GM23338 (cell line): ENCODE data around the gene SRPRA. TPM values are rescaled to one million over a fixed set of nuclear protein-coding genes. Genes with fewer than 3 reads are reported as not detected.

Source experiments
- ATAC-seq: fragments of 200-7000 bp; cut with Tn5 transposase; 3 replicates; pipeline ENCODE4 v1.9.1; 2020
- DNase-seq: peaks from one replicate; pipeline ENCODE4 v3.0.0-alpha.2; 2015; ENCODE audit warnings: low spot score
- H2AFZ ChIP-seq: fragments of 200-600 bp; sonication (generic); 2 replicates; pipeline ENCODE4 v1.8.0; 2016; ENCODE audit warnings: antibody characterized with exemption, mild to moderate bottlenecking, moderate library complexity
- H3F3A ChIP-seq: fragments of 200-600 bp; sonication (generic); replicated peaks from 2 replicates; pipeline ENCODE4 v1.8.0; 2017; ENCODE audit warnings: antibody characterized with exemption, mixed run types, low read depth
- H3K27ac ChIP-seq: fragments of 200-600 bp; sonication (generic); 2 replicates; pipeline ENCODE4 v1.6.1; 2016; ENCODE audit warnings: low read depth
- H3K27me3 ChIP-seq: fragments of 200-600 bp; sonication (generic); 2 replicates; pipeline ENCODE4 v1.8.0; 2016; ENCODE audit warnings: mild to moderate bottlenecking, mixed run types, moderate library complexity; ENCODE audit not compliant: insufficient read depth
- H3K36me3 ChIP-seq: fragments of 200-600 bp; sonication (generic); 2 replicates; pipeline ENCODE4 v1.8.0; 2016; ENCODE audit warnings: mild to moderate bottlenecking; ENCODE audit not compliant: insufficient read depth
- H3K4me1 ChIP-seq: fragments of 200-600 bp; sonication (generic); 2 replicates; pipeline ENCODE4 v1.8.0; 2016; ENCODE audit warnings: mild to moderate bottlenecking, moderate library complexity; ENCODE audit not compliant: insufficient read depth
- H3K4me2 ChIP-seq: fragments of 200-600 bp; sonication (generic); 2 replicates; pipeline ENCODE4 v1.7.1; 2017; ENCODE audit warnings: mixed run types
- H3K4me3 ChIP-seq: fragments of 200-600 bp; sonication (generic); 2 replicates; pipeline ENCODE4 v1.6.1; 2016; ENCODE audit warnings: mixed run types
- H3K79me2 ChIP-seq: fragments of 200-600 bp; sonication (generic); replicated peaks from 2 replicates; pipeline ENCODE4 v1.8.0; 2017; ENCODE audit warnings: mild to moderate bottlenecking; ENCODE audit not compliant: insufficient read depth
- H3K9me2 ChIP-seq: fragments of 200-600 bp; sonication (generic); 2 replicates; pipeline ENCODE4 v1.8.0; 2017; ENCODE audit not compliant: insufficient read depth
- H4K20me1 ChIP-seq: fragments of 200-600 bp; sonication (generic); replicated peaks from 2 replicates; pipeline ENCODE4 v1.8.0; 2017; ENCODE audit warnings: mild to moderate bottlenecking; ENCODE audit not compliant: insufficient read depth
- H3K27ac Mint-ChIP-seq: 2 replicates; pipeline ENCODE4 v1.8.0; 2020; ENCODE audit warnings: inconsistent platforms, mild to moderate bottlenecking, moderate library complexity, mixed read lengths
- H3K27me3 Mint-ChIP-seq: 3 replicates; pipeline ENCODE4 v1.8.0; 2022; ENCODE audit warnings: low read depth, mild to moderate bottlenecking, moderate library complexity, mixed read lengths, inconsistent platforms; ENCODE audit not compliant: insufficient read depth, poor library complexity
- H3K36me3 Mint-ChIP-seq: 3 replicates; pipeline ENCODE4 v1.8.0; 2021; ENCODE audit warnings: low read depth, mild to moderate bottlenecking, inconsistent platforms, moderate library complexity, mixed read lengths
- H3K4me1 Mint-ChIP-seq: 3 replicates; pipeline ENCODE4 v1.8.0; 2020; ENCODE audit warnings: mild to moderate bottlenecking, inconsistent platforms, mixed read lengths
- H3K4me3 Mint-ChIP-seq: 3 replicates; pipeline ENCODE4 v1.8.0; 2021; ENCODE audit warnings: moderate library complexity, mild to moderate bottlenecking, inconsistent platforms, mixed read lengths
- H3K9me3 Mint-ChIP-seq: 3 replicates; pipeline ENCODE4 v1.8.0; 2020; ENCODE audit warnings: moderate library complexity, mild to moderate bottlenecking, inconsistent platforms, mixed read lengths
- CREB1 ChIP-seq: fragments of 250-450 bp; sonication (Bioruptor Pico); IDR thresholded peaks from 2 replicates; pipeline ENCODE4 v1.5.0; 2020; ENCODE audit warnings: low read depth, mild to moderate bottlenecking, moderate library complexity
- EZH2phosphoT487 ChIP-seq: fragments of 200-600 bp; sonication (generic); IDR thresholded peaks from one replicate; pipeline ENCODE4 v1.8.1; 2018; ENCODE audit warnings: antibody characterized with exemption; ENCODE audit not compliant: unreplicated experiment
- JUNB ChIP-seq: IDR thresholded peaks from one replicate; pipeline ENCODE4 v1.6.1; 2016; ENCODE audit warnings: antibody characterized with exemption; ENCODE audit not compliant: unreplicated experiment
- REST ChIP-seq: IDR thresholded peaks from one replicate; pipeline ENCODE4 v1.6.1; 2018; ENCODE audit warnings: antibody characterized with exemption; ENCODE audit not compliant: unreplicated experiment
- ZNF331 ChIP-seq: fragments of 250-450 bp; sonication (Bioruptor Pico); IDR thresholded peaks from 2 replicates; pipeline ENCODE4 v1.5.0; 2020; ENCODE audit warnings: low read depth, mild to moderate bottlenecking, moderate library complexity
- polyA plus RNA-seq: library from polyadenylated mRNA; unstranded; fragments of >200 nt; fragmentation: Nextera tagmentation; extraction: Ambion mirVana; gene quantifications from 2 replicates; pipeline ENCODE4 v1.2.1, GENCODE V29; 2016
- total RNA-seq: library from RNA; depleted of rRNA; stranded (reverse); fragments of >200 nt; shearing (Covaris generic); gene quantifications from 2 replicates; pipeline ENCODE4 v1.2.3, GENCODE V29; 2014
- TF ChIP-seq, protein P1 (sequence below): IDR thresholded peaks from 2 replicates; pipeline ENCODE4 v1.6.1; 2016; ENCODE audit warnings: antibody characterized with exemption

The SRPRA gene
- total and polyA plus RNA-seq, 2 experiments from 2014 or later, result 27.1 to 53.2 TPM

GRCh38 chr11:126219547-126219946 is 49.1 kb downstream of the SRPRA start (continued):
- no peak for TF ChIP-seq REST
- TF ChIP-seq, protein P1, sequence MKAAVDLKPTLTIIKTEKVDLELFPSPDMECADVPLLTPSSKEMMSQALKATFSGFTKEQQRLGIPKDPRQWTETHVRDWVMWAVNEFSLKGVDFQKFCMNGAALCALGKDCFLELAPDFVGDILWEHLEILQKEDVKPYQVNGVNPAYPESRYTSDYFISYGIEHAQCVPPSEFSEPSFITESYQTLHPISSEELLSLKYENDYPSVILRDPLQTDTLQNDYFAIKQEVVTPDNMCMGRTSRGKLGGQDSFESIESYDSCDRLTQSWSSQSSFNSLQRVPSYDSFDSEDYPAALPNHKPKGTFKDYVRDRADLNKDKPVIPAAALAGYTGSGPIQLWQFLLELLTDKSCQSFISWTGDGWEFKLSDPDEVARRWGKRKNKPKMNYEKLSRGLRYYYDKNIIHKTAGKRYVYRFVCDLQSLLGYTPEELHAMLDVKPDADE, result no peak

DNA sequence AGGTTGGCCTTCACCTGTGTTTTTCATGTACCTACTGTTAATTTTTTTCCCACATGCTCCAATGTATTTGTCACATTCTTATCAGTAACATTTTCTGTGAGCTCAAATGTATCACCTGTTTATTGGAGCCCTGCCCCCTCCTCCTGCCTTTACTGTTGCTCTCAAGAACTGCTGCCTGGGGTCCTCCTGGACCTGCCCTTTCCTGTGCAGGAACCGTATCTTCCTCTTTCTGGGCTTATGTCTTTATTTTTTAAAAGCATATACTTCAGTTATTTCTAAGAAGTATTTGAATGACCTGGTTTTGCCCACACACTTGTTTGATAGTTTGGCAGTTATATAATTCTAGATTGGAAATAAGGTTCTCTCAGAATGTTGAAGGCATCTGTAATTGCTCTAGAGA is 51.2 kb downstream of the SRPRA start:
- H2AFZ ChIP-seq, result no peak overlapping the region
- peaks cover 72% of the 10 kb centered on the region for H4K20me1 ChIP-seq
- H3K4me1 ChIP-seq, result peaks cover 9% of the 10 kb centered on the region
- peaks cover 7% of the 10 kb centered on the region for H3K4me1 Mint-ChIP-seq
- peaks cover 3% of the 10 kb centered on the region; the same call in 1 of the 3 replicates for H3K36me3 Mint-ChIP-seq
- peaks cover 100% of the 10 kb centered on the region for H3K79me2 ChIP-seq
- no peak overlapping the region for H3K4me3 Mint-ChIP-seq
- H3K9me3 Mint-ChIP-seq, result no peaks in the 10 kb centered on the region
- DNase-seq, result no peak
- H3K9me2 ChIP-seq, result no peaks in the 10 kb centered on the region
- no peak overlapping the region for H3K27ac Mint-ChIP-seq
- H3K27me3 Mint-ChIP-seq, result peaks cover 2% of the 10 kb centered on the region
- H3K4me2 ChIP-seq, result no peak overlapping the region
- no peak for ATAC-seq
- H3F3A ChIP-seq, result no peaks in the 10 kb centered on the region
- H3K27ac ChIP-seq, result no peak overlapping the region
- no peaks in the 10 kb centered on the region for H3K27me3 ChIP-seq
- TF ChIP-seq ZNF331 (CRISPR knock-in tag) (no peak), EZH2phosphoT487 (no peak)
- H3K36me3 ChIP-seq, result peaks cover under 1% of the 10 kb centered on the region; the same call in 1 of the 2 replicates
- H3K4me3 ChIP-seq, result no peak overlapping the region

GRCh38 chr11:126216526-126217305 is 52.0 kb downstream of the SRPRA start:
- Mint-ChIP-seq H3K4me1 (peaks cover 9% of the 10 kb centered on the region), H3K27me3 (peaks cover 4% of the 10 kb centered on the region), H3K4me3 (no peak overlapping the region), H3K36me3 (peaks cover 3% of the 10 kb centered on the region; the same call in 2 of the 3 replicates), H3K27ac (no peak overlapping the region), H3K9me3 (no peaks in the 10 kb centered on the region)
- no peak for DNase-seq
- H3K4me1 ChIP-seq, result peaks cover 12% of the 10 kb centered on the region
- no peak for TF ChIP-seq CREB1
- no peak for TF ChIP-seq REST
- no peak for TF ChIP-seq EZH2phosphoT487
- TF ChIP-seq JUNB, result no peak
- H3K27ac ChIP-seq, result no peak overlapping the region
- H2AFZ ChIP-seq, result no peak overlapping the region
- H3K9me2 ChIP-seq, result no peaks in the 10 kb centered on the region
- H3K79me2 ChIP-seq, result peaks cover 100% of the 10 kb centered on the region
- H4K20me1 ChIP-seq, result peaks cover 69% of the 10 kb centered on the region
- no peaks in the 10 kb centered on the region for H3K27me3 ChIP-seq
- no peak overlapping the region for H3K4me3 ChIP-seq
- ATAC-seq, result no peak
- no peaks in the 10 kb centered on the region; the same call in 1 of the 2 replicates for H3K36me3 ChIP-seq
- no peaks in the 10 kb centered on the region for H3F3A ChIP-seq
- H3K4me2 ChIP-seq, result no peak overlapping the region
